Measurements from ENCODE around the gene KCNIP3.

Gene KCNIP3

DNA sequence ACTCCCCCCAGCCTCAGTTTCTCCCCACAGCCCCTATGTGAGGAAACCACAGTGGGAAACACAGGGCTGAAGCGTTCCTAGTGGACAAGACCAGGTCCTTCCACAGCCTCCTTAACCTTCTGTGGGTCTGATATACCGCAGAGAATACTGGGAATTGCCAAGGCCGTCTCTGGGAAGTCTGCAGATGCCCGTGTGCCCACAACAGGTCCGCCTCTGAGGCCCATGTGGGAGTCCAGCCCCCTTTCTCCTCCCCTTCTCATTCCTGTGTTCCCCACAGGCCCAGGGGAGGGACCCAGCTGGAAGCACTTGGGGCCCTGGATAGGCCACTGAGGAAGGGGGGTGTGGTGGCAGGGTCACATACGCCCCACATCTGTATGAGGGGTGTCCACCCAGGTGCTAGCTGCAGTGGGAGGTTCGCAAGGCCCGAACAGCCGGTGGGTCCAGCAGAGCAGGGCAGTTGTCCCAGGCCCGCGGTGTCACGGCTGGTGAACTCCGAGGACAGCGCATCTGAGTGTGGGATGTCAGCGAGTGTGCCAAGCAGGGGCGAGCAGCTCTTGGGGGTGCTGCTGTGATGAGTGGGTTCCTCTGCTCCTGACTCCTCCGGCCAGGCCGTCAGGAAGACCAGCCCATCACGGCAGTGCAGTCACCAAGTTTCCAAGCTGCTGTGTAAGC lies 2.4 kb upstream of the KCNIP3 start:
- TF ChIP-seq CTCF (IDR thresholded peaks at IDR 0.05; ENCODE audit: insufficient read depth, low read depth, low read length, missing control alignments): no peak
- no peak overlapping the region for H3K4me3 ChIP-seq (ENCODE audit: low read length)
- no peak for DNase-seq (ENCODE audit: low read depth)

DNA sequence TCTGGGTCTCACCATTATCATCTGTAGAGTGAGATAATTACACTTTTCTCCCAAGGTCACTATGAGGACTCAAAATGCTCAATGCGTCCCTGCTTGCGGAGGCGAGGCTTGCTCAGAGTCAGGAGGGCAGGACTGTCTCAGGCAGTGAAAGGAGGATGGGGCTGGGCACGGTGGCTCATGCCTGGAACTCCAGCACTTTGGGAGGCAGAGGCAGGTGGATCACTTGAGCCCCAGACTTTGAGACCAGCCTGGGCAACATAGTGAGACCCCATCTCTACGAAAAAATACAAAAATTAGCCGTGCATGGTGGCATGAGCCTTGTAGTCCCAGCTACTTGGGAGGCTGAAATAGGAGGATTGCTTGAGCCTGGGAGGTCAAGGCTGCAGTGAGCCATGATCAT lies 1.8 kb upstream of the KCNIP3 start:
- no peak overlapping the region for H3K4me3 ChIP-seq (ENCODE audit: low read length)
- no peak for TF ChIP-seq CTCF (IDR thresholded peaks at IDR 0.05; ENCODE audit: insufficient read depth, low read depth, low read length, missing control alignments)
- DNase-seq (ENCODE audit: low read depth): no peak

DNA sequence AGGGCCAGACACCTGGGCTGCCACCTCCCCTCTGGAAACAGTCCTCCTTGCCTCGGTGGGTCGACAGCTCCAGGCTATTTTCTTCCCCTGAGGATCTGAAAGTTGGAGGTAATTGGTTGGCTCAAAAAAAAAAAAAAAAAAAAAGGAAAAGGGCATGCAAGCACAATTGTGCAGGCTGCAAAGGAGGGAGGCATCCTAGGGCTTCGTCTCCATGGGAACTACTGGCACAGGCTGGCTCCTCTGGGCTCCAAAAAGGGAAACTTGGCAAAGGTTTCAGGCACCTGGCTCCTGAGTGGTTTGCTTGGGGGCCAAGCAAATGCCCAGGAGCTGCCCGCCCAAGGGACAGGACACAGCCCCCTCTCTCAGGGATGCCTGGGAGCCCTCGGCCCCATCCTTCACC lies 1.1 kb upstream of the KCNIP3 start:
- TF ChIP-seq CTCF (IDR thresholded peaks at IDR 0.05; ENCODE audit: insufficient read depth, low read depth, low read length, missing control alignments): no peak
- no peak overlapping the region for H3K4me3 ChIP-seq (ENCODE audit: low read length)
- no peak for DNase-seq (ENCODE audit: low read depth)

- DNase-seq (ENCODE audit: low read depth): no peak
- TF ChIP-seq CTCF (IDR thresholded peaks at IDR 0.05; ENCODE audit: insufficient read depth, low read depth, low read length, missing control alignments): no peak
- H3K4me3 ChIP-seq (ENCODE audit: low read length): no peak overlapping the region
Observed at GRCh38 chr2:95297639-95298395, 670 bp downstream of the KCNIP3 start.

DNA sequence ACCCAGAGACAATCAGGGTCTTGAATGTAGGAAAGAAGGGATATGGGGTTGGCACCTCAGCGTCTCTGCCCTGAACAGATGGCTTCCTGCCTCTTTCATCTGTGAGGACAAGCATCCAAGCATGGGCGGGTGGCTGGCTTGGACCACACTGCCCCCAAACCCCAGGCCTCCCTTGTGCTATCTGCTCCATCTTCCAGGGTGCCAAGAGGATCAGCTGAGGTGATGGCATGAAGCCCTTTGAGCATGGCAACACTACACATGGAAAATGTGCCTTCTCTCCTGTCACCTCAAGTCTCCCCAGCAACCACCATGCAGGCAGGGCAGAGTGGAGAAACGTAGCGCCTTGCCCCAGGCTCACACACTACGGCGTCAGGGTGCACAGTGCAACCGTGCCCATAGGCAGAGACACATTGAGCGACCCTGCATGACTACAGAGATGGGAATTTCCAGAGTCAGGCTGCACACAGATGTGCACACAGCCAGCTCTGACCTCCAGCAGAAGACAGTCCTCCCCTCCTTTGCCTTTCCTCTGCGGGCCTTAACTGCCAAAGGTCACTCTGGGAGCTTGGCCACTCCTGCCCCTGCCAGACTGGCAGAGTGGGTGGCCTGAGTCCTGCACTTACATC lies 1.5 kb downstream of the KCNIP3 start:
- no peak for DNase-seq (ENCODE audit: low read depth)
- no peak for TF ChIP-seq CTCF (IDR thresholded peaks at IDR 0.05; ENCODE audit: insufficient read depth, low read depth, low read length, missing control alignments)
- no peak overlapping the region for H3K4me3 ChIP-seq (ENCODE audit: low read length)

DNA sequence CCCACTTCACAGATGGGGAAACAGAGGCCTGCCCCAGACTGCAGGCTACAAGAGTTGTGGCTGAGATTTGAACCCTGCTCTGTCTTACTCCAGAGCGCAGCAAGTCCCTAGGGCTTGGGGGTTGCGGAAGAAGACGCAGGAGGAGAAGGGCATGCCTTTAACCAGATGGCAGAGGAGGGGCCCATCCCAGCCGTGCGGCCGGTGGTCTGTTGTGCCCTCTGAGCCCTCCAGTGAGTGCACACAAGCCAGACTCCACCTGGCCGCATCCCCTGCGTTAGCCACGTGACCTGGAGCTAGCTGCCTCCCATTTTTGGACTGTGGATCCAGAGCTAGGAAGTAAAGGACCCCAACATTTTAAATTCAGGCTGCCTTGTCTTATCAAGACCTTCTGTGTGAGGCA lies 2.8 kb downstream of the KCNIP3 start:
- no peak for TF ChIP-seq CTCF (IDR thresholded peaks at IDR 0.05; ENCODE audit: insufficient read depth, low read depth, low read length, missing control alignments)

More for the DNA sequence above, 2.8 kb downstream of the KCNIP3 start:
- DNase-seq (ENCODE audit: low read depth): no peak
- H3K4me3 ChIP-seq (ENCODE audit: low read length): no peak overlapping the region

Data from epithelial cell of esophagus (primary cell).